H9 (cell line): ENCODE results near the gene SH3RF3. TPM values are rescaled to one million over a fixed set of nuclear protein-coding genes. Genes with fewer than 3 reads are reported as not detected.

Source experiments
- DNase-seq: peaks from one replicate; pipeline ENCODE4 v3.0.0-alpha.2; 2017
- H2AFZ ChIP-seq: one replicate; pipeline ENCODE4 v1.6.1; 2013; ENCODE audit warnings: mild to moderate bottlenecking, low read length, control low read depth, moderate library complexity
- H2AK5ac ChIP-seq: 2 replicates; pipeline ENCODE4 v1.6.1; 2013; ENCODE audit warnings: low read length, control low read depth, mixed read lengths; ENCODE audit not compliant: insufficient read length
- H2BK120ac ChIP-seq: one replicate; pipeline ENCODE4 v1.6.1; 2013; ENCODE audit warnings: low read depth, mild to moderate bottlenecking, low read length, control low read depth, inconsistent platforms; ENCODE audit not compliant: poor library complexity, severe bottlenecking
- H2BK12ac ChIP-seq: 2 replicates; pipeline ENCODE4 v1.6.1; 2013; ENCODE audit warnings: low read length, control low read depth, mixed read lengths, low read depth; ENCODE audit not compliant: insufficient read length
- H2BK15ac ChIP-seq: 2 replicates; pipeline ENCODE4 v1.6.1; 2013; ENCODE audit warnings: low read depth, low read length, control low read depth
- H2BK20ac ChIP-seq: one replicate; pipeline ENCODE4 v1.6.1; 2013; ENCODE audit warnings: low read depth, mild to moderate bottlenecking, low read length, control low read depth, inconsistent platforms; ENCODE audit not compliant: poor library complexity, severe bottlenecking
- H2BK5ac ChIP-seq: 2 replicates; pipeline ENCODE4 v1.6.1; 2013; ENCODE audit warnings: low read length, control low read depth, mixed read lengths; ENCODE audit not compliant: insufficient read length
- H3K14ac ChIP-seq: 2 replicates; pipeline ENCODE4 v1.6.1; 2013; ENCODE audit warnings: low read length, control low read depth; ENCODE audit not compliant: insufficient read depth
- H3K18ac ChIP-seq: 2 replicates; pipeline ENCODE4 v1.6.1; 2013; ENCODE audit warnings: low read depth, mild to moderate bottlenecking, mixed read lengths, low read length, control low read depth; ENCODE audit not compliant: insufficient read length
- H3K23ac ChIP-seq: 2 replicates; pipeline ENCODE4 v1.6.1; 2013; ENCODE audit warnings: low read length, control low read depth, mixed read lengths, low read depth; ENCODE audit not compliant: insufficient read length
- H3K23me2 ChIP-seq: 2 replicates; pipeline ENCODE4 v1.6.1; 2013; ENCODE audit warnings: low read depth, mild to moderate bottlenecking, mixed read lengths, low read length, control low read depth; ENCODE audit not compliant: insufficient read length, poor library complexity, severe bottlenecking
- H3K27ac ChIP-seq: 2 replicates; pipeline ENCODE4 v1.5.1; 2013; ENCODE audit warnings: low read length, control low read depth, mixed read lengths, low read depth; ENCODE audit not compliant: insufficient read length
- H3K27me3 ChIP-seq: 2 replicates; pipeline ENCODE4 v1.6.1; 2013; ENCODE audit warnings: low read length, control low read depth, inconsistent platforms; ENCODE audit not compliant: insufficient read depth
- H3K4ac ChIP-seq: 2 replicates; pipeline ENCODE4 v1.6.1; 2013; ENCODE audit warnings: low read depth, mild to moderate bottlenecking, control low read depth, inconsistent platforms, low read length, moderate library complexity
- H3K4me1 ChIP-seq: 2 replicates; pipeline ENCODE4 v1.6.1; 2013; ENCODE audit warnings: low read length, control low read depth, inconsistent platforms; ENCODE audit not compliant: insufficient read depth
- H3K4me2 ChIP-seq: 2 replicates; pipeline ENCODE4 v1.6.1; 2013; ENCODE audit warnings: low read length, control low read depth, mixed read lengths; ENCODE audit not compliant: insufficient read length, insufficient read depth
- H3K56ac ChIP-seq: 2 replicates; pipeline ENCODE4 v1.6.1; 2013; ENCODE audit warnings: low read depth, mild to moderate bottlenecking, mixed read lengths, low read length, control low read depth; ENCODE audit not compliant: insufficient read length
- H3K79me1 ChIP-seq: 2 replicates; pipeline ENCODE4 v1.6.1; 2013; ENCODE audit warnings: low read depth, mild to moderate bottlenecking, moderate library complexity, low read length, control low read depth, inconsistent platforms; ENCODE audit not compliant: insufficient read depth, poor library complexity, severe bottlenecking
- H3K79me2 ChIP-seq: 2 replicates; pipeline ENCODE4 v1.6.1; 2013; ENCODE audit warnings: low read length, control low read depth, inconsistent platforms; ENCODE audit not compliant: insufficient read depth
- H3K9ac ChIP-seq: 2 replicates; pipeline ENCODE4 v1.6.1; 2013; ENCODE audit warnings: low read length, control low read depth, mixed read lengths; ENCODE audit not compliant: insufficient read length; ENCODE audit errors: extremely low read depth
- H3K9me3 ChIP-seq: one replicate; pipeline ENCODE4 v1.6.1; 2013; ENCODE audit warnings: low read depth, low read length, inconsistent platforms; ENCODE audit not compliant: control insufficient read depth
- H3T11ph ChIP-seq: one replicate; pipeline ENCODE4 v1.6.1; 2013; ENCODE audit warnings: mild to moderate bottlenecking, low read length, control low read depth, inconsistent platforms
- H4K20me1 ChIP-seq: one replicate; pipeline ENCODE4 v1.6.1; 2013; ENCODE audit not compliant: control insufficient read depth, insufficient read length, insufficient read depth
- H4K5ac ChIP-seq: 2 replicates; pipeline ENCODE4 v1.6.1; 2013; ENCODE audit warnings: low read depth, mild to moderate bottlenecking, mixed read lengths, low read length, control low read depth; ENCODE audit not compliant: insufficient read length
- H4K8ac ChIP-seq: replicated peaks from 2 replicates; pipeline ENCODE4 v1.6.1; 2013; ENCODE audit warnings: low read length, control low read depth, mixed read lengths, low read depth; ENCODE audit not compliant: insufficient read length
- H4K91ac ChIP-seq: 2 replicates; pipeline ENCODE4 v1.6.1; 2013; ENCODE audit warnings: low read depth, mild to moderate bottlenecking, moderate library complexity, mixed read lengths, low read length, control low read depth; ENCODE audit not compliant: insufficient read length
- H3K27ac Mint-ChIP-seq, 3 experiments: 2 replicates in 2 of 3; 3 replicates in 1 of 3; pipeline ENCODE4 v1.8.0; 2020 to 2021; ENCODE audit warnings: mixed read lengths in 3 of 3, mild to moderate bottlenecking in 1 of 3, moderate library complexity in 1 of 3
- H3K27me3 Mint-ChIP-seq: 2 replicates; pipeline ENCODE4 v1.8.0; 2021; ENCODE audit warnings: low read depth, mild to moderate bottlenecking, moderate library complexity, mixed read lengths
- H3K36me3 Mint-ChIP-seq, 3 experiments: 2 replicates in 2 of 3; 3 replicates in 1 of 3; pipeline ENCODE4 v1.8.0; 2020 to 2021; ENCODE audit warnings: low read depth in 3 of 3, mixed read lengths in 3 of 3; ENCODE audit not compliant: insufficient read depth in 1 of 3
- H3K4me1 Mint-ChIP-seq, 2 experiments: 2 replicates each; pipeline ENCODE4 v1.8.0; 2020; ENCODE audit warnings: mixed read lengths in 2 of 2
- H3K4me3 Mint-ChIP-seq, 2 experiments: 2 replicates in 1 of 2; 3 replicates in 1 of 2; pipeline ENCODE4 v1.8.0; 2020 to 2021; ENCODE audit warnings: mild to moderate bottlenecking in 2 of 2, mixed read lengths in 2 of 2, moderate library complexity in 1 of 2
- H3K9me3 Mint-ChIP-seq, 2 experiments: 2 replicates in 1 of 2; 3 replicates in 1 of 2; pipeline ENCODE4 v1.8.0; 2020; ENCODE audit warnings: mild to moderate bottlenecking in 2 of 2, mixed read lengths in 2 of 2, moderate library complexity in 1 of 2
- CTCF ChIP-seq: fragments of 200-600 bp; sonication (generic); conservative IDR thresholded peaks from 3 replicates; pipeline ENCODE4 v1.8.0; 2021; ENCODE audit warnings: antibody characterized with exemption, mild to moderate bottlenecking
- WGBS: extraction: QIAGEN DNeasy Blood & Tissue Kit; methylation state at CpG from one replicate; pipeline ENCODE4 v1.1.7; 2013; ENCODE audit warnings: missing lambda C conversion rate, low lambda C conversion rate, mixed read lengths; ENCODE audit not compliant: insufficient read length; ENCODE audit errors: extremely low coverage; 5-methylcytosine and 5-hydroxymethylcytosine counted together
- total RNA-seq: library from RNA; stranded (reverse); gene quantifications from 2 replicates; pipeline ENCODE4 v1.2.1, GENCODE V29; 2021

The SH3RF3 gene
- total RNA-seq, 1 experiment from 2014 or later, result 0.46 TPM

- Histone ChIP-seq H3K56ac (no peak overlapping the region), H3K9me3 (no peaks in the 10 kb centered on the region), H2BK5ac (no peak overlapping the region), H3K14ac (no peak overlapping the region), H3K79me1 (no peaks in the 10 kb centered on the region), H3T11ph (no peak overlapping the region), H3K23me2 (no peaks in the 10 kb centered on the region), H4K91ac (no peak overlapping the region), H3K23ac (no peak overlapping the region), H2AFZ (no peak overlapping the region), H2BK12ac (no peak overlapping the region), H3K4ac (no peak overlapping the region), H2BK120ac (no peak overlapping the region), H3K4me1 (no peaks in the 10 kb centered on the region), H3K79me2 (no peaks in the 10 kb centered on the region), H3K4me2 (no peak overlapping the region), H3K18ac (no peak overlapping the region), H4K8ac (no peak overlapping the region), H2AK5ac (no peak overlapping the region), H2BK20ac (no peak overlapping the region), H3K9ac (no peak overlapping the region), H4K20me1 (no peaks in the 10 kb centered on the region), H3K27me3 (no peaks in the 10 kb centered on the region), H4K5ac (no peak overlapping the region), H2BK15ac (no peak overlapping the region), H3K27ac (no peak overlapping the region)
- TF ChIP-seq CTCF, result no peak
- Mint-ChIP-seq H3K9me3 (no peaks in the 10 kb centered on the region; a peak in 2 of 5 replicates), H3K4me3 (no peak overlapping the region), H3K4me1 (peaks cover 2 to 6% of the 10 kb centered on the region in 2 experiments; a peak in 2 of 4 replicates), H3K27me3 (peaks cover 1% of the 10 kb centered on the region), H3K36me3 (no peaks in the 10 kb centered on the region), H3K27ac (no peak overlapping the region; a peak in 1 of 7 replicates)
- DNase-seq, result no peak
- WGBS, result no CpG with 5 or more reads among the region's 4 CpGs
These were observed 184.3 kb downstream of the SH3RF3 start for GRCh38 chr2:109313343-109313742.
